ENCODE results near the gene C1orf56.

Gene C1orf56

DNA sequence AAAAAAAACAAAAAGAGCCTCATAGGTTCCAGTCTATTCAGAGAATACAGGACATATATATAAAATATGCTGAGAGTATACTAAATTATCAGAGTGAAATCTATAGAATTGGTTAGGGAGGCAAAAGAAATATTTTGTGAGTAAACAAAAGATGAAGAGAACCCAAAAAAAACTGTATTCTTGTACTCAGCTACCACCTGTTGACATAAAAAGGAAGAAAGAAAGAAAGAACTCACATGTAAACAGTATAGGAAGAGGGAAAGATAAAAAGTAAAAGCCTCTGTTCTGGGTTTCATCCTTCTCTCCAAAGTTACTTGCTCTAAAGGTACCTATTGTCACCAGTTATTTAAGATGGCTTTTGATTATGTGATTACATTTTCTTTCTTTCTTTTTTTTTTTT lies 21.1 kb upstream of the C1orf56 start:
- DNase-seq = no peak

DNA sequence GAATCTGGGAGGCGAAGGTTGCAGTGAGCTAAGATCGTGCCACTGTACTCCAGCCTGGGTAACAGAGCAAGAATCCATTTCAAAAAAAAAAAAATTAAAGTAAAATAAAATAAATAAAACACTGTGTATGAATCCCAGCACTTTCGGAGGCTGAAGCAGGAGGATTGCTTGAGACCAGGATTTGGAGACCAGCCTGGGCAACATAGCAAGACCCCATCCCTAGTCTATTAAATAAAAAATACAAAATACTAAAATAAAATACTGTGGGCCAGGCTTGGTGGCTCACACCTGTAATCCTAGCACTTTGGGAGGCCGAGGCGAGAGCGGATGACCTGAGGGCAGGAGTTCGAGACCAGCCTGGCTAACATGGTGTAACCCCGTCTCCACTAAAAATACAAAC lies 15.4 kb upstream of the C1orf56 start:
- no peak for DNase-seq

DNA sequence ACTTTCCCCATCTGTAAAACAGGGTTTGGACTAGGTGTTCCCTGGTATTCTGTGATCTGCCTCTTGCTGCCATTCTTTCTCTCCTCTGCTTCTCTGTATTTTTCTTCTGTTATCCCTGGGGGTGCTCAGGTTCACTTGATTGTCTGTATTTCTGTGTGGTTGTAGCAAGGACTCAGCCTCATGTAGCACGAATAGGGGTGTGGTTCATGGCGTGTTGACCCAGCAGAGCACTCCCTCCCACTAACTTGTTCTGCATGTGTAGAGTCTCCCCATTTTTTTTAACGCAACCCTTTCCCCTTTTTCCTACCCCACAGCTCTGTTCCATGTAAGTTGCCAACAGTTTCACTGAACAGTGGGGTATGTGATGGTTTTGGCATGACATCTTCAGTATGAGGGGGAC lies 12.4 kb upstream of the C1orf56 start:
- no peak for DNase-seq

DNA sequence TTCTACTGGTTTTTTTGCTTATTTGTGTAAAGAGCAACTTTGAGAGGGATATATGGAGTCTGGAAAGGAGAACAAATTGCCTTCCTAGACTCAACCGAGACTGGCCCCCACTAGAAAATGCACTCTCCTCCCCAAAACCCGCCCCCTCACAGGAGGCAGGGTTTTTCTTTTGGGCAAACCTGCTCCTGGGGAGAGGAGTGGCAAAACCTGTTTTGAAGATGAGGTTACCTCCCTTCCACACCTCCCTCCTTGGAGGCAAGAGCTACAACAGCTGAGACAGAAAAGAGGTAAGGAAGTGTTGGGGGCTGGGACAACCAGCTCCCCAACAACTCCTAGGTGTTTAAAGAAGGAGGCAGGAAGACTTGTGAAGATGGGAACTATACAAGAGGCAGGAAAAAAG lies 11.2 kb upstream of the C1orf56 start, which contains the start of gene BNIPL:
BNIPL (plus strand) TSS at position 231 of the 400 bp plus-strand sequence; CDS start at position 371, 140 bp downstream.
- DNase-seq = no peak

DNA sequence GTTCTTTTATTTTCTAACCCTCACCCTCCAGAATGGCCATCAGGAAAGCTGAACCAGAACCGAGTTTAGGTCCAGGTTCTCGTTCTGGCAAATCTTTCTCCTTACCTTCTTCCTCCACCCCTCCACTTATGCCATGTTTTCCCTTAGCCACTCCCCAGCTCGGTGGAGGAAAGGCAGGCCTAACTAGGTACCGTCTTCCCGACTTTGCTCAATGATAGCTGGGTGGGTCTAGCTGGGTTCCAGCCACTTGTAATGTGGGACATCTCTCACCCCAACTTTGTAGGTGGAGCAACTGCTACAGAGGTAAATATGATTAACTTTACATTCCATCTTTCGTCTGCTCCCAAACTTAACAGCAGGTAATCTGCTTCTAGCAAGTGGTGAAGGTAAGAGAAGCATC lies 10.5 kb upstream of the C1orf56 start:
- no peak for DNase-seq

DNA sequence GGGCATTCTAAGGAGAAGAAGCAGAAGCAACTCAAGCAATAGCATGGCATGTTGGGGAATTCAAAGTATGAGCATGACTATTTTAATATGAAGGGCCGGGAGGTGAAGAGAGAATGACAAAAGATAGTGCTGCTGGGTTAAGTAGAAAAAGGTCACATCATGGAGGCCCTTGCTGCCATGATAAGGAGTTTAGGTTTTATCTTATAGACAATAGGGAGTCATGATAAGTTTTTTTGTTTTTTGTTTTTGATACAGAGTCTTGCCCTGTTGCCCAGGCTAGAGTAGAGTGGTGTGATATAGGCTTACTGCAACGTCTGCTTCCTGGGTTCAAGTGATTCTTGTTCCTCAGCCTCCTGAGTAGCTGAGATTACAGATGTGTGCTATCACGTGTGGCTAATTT lies 8.0 kb upstream of the C1orf56 start:
- DNase-seq = no peak

DNA sequence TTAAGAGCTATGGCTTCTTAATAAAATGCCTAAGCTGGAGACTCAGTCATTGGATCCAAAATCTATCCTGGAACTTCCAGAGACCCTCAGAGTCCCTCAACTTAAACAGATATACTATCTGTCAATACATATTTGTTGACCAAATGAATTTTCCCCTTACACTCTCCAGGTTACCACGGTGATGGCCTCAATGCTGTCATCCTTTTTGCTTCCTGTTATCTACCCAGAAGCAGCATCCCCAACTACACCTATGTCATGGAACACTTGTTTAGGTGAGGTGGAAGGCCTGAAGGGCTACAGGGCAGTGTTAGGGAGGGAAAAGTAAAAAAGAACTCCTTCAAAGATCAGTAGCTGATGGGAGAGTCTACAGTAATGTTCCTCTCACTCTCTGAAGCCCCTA lies 4.4 kb upstream of the C1orf56 start:
- no peak for DNase-seq

DNA sequence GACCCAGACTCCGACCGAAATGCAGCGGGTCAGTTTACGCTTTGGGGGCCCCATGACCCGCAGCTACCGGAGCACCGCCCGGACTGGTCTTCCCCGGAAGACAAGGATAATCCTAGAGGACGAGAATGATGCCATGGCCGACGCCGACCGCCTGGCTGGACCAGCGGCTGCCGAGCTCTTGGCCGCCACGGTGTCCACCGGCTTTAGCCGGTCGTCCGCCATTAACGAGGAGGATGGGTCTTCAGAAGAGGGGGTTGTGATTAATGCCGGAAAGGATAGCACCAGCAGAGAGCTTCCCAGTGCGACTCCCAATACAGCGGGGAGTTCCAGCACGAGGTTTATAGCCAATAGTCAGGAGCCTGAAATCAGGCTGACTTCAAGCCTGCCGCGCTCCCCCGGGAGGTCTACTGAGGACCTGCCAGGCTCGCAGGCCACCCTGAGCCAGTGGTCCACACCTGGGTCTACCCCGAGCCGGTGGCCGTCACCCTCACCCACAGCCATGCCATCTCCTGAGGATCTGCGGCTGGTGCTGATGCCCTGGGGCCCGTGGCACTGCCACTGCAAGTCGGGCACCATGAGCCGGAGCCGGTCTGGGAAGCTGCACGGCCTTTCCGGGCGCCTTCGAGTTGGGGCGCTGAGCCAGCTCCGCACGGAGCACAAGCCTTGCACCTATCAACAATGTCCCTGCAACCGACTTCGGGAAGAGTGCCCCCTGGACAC lies 534 bp downstream of the C1orf56 start:
- DNase-seq = peak; percentile 67

DNA sequence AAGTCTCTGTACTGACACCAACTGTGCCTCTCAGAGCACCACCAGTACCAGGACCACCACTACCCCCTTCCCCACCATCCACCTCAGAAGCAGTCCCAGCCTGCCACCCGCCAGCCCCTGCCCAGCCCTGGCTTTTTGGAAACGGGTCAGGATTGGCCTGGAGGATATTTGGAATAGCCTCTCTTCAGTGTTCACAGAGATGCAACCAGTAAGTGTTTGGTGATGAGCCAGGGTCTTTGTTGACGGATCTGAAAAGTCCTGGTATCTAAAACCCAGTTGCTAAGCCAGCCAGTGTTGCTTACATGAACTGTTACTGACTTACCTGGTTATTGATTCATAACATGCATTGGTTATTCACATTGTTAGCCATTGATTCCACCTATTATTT lies 1.1 kb downstream of the C1orf56 start:
- DNase-seq = no peak

DNA sequence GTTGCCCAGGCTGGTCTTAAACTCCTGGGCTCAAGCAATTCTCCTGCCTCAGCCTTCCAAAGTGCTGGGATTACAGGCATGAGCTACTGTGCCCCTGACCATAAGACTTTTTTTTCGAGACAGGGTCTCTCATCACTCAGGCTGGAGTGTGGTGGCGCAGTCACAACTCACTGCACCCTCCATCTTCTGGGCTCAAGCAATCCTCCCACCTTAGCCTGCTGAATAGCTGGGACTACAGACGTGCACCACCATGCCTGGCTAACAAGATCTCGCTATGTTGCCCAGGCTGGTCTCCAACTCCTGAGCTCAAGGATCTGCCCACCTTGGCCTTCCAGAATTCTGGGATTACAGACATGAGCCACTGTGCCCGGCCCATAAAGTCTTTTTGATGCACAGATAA lies 1.9 kb downstream of the C1orf56 start:
- no peak for DNase-seq

DNA sequence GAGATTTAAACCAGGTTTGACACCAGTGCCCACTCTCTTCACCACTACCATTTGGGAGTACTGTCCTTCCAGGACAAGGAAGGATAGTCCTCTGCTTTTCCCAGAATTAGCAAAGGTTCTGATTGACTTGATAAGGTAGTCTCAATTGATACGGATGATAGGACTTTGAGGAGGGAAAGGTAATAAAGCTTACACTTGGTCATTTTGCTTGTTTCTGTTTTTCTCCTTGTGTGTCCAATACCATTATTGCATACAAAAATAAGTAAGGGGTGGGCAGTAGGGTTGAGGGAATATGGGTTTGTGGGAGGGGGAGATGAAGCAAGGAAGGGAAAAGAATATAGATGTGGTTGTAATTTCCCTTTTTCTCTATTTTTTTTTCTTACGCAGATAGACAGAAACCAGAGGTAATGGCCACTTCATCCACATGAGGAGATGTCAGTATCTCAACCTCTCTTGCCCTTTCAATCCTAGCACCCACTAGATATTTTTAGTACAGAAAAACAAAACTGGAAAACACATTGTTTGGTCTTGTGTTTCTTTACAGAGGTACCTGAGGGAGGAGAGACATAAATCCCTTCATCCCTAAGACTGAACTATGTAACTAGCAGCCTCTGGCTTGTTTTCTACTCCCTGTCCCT lies 2.6 kb downstream of the C1orf56 start:
- no peak for DNase-seq

DNA sequence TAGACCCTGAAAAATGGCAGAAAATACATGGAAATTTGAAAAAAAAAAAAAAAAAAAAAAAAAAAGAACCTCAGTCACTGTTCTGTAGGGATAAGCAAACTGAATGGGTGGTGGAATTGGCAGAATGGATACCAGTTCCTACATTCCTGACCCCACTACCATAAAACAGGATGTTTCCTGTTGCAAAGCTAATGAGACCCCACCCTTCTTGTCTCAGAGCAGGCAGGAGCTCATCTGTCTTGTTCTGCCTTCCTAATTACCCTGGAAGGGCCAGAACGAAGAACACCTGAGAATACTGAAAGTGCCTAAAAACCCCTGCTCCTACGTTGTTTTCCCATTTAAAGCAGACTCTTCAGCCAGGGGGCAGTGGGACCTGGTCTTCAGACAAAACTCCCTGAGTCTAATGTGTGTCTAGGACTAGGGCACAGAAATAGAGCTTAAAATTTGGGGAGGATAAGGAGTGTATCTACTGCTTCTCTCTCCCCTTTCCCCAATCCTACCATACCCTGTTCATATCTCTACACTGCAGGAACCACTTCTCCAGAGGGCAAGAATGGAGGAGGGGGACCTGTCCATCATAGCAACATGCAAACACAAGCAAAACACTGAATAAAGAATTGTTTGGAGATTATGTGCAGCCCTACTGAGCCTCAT lies 3.9 kb downstream of the C1orf56 start:
- no peak for DNase-seq

DNA sequence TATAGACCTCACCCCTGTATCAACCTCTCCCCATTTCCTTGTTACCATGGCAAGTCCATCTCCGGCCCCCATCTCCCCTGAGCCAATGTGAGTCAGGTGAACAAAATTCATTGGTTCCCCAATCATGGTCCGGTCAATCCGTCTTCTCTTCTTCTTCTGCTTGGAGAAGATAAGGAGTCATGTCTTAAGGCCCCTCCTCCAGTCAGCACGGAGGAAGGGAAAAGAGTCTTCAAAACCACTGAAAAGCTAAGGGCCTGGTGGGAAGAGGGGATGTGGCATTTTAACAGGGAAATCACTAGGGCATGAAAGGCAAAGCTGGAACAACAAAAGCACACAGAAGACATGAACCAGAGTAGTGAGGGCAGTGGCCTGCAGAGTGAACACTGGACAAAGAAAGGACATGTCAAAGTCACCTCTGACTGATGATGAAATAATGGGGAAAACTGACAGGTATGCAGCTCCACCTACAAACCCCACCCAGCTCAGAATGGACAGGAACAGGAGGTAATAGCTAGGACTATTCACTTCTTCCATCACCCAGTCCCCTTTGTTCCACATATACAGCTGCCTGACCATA lies 7.5 kb downstream of the C1orf56 start:
- no peak for DNase-seq

DNA sequence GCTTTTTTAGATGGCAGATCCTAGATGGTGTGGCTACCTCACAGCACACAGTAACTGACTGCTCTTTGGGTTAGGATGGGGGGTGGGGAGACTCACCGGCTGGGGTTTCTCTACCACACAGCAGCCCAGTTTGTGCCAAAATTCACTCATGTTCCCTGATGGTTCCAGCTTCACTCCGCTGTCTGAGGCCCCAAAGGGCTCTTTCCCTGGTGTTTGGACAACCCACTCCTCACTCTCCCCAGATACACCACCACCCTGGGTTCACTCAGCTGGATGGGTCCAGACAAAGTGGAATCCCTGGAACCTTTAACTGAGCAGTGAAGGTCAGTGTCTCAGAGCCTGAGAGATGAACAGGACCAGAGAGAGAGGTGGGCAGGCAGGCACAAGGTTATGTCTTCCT lies 8.0 kb downstream of the C1orf56 start:
- no peak for DNase-seq

DNA sequence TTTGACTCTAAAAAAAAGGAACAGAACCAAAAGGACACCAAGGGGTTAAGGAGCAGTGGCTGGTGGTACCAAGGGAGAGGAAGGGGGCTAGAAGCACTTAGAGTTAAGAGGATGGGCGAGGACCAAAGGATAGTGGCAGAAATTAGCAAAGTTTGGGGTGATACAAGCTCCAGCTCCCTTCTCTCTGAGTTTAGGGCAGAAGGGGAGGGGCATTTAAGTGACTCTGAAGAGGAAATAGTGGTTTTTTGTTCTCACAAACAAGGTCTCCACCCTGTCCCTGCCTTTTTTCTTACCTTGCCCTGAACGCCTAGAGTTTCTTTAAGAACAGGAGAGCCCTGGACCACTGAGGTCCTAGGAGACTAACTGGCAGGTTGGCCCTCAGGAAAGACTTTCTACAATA lies 8.6 kb downstream of the C1orf56 start:
- DNase-seq = no peak

DNA sequence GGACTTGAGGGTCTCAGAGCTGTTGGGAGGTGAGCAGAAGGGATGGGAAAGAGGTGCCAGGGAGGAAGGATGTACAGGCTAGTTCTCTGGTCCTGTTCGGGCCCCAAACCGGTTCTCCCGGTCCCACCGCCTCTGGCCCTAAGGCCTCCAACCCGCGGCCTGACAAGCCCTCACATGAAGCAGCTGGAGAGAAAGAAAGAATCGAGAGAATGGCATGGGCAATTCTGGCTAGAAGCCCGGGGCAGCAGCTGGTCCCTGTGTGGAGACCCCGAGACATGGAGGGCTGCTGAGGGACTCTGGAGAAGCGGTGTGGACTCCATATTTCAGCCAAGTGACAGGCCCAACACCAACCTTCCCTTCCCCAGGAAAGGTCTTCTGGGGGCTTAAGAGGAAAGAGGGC lies 11.1 kb downstream of the C1orf56 start:
- DNase-seq = no peak

DNA sequence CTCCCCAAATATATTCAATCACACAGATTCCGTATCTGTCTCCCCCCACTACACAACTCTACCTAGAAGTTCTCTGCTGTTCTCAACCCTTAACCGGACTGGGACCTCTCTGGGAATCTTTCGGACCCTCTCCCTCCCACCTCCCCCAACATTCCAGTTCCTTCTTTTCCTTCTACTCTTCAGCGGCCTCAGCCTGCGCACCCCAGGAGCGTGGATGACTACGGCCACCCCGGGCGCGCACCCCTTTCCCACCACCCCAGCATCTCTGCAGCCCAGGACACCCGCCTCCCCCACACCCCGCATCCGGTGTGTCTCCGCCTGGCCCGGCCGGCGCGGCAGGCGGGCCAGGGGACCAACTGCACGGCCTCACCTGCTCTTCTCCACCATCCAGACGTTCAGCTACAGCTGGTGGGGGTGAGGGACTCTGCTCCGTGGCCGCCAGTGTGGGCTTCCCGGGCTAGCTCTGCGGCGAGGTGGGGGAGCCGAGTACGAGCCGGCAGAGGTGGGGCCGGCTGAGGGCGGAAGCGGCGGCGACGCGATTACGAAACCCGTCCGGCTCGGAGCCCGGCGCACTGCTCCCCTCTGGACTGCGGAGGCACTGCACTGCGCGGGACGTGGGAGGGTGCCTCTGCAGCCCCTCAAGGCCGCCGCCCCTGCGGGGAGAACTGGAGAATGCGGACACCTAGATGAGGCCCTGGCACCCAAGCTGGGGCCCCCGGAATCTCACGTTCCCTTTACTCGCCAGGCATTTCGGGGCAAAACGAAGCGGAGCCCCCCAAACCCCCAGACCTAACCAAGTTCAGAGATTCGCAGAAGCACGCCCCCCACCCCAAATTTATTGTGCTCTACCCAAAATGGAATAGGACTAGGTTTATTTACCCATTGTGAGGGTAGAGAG lies 11.8 kb downstream of the C1orf56 start, which contains the start of gene CDC42SE1:
CDC42SE1 (minus strand) TSS at position 514 of the 898 bp plus-strand sequence. CDS start 3,892 bp downstream, outside the sequence.
- peak; percentile 91 for DNase-seq

DNA sequence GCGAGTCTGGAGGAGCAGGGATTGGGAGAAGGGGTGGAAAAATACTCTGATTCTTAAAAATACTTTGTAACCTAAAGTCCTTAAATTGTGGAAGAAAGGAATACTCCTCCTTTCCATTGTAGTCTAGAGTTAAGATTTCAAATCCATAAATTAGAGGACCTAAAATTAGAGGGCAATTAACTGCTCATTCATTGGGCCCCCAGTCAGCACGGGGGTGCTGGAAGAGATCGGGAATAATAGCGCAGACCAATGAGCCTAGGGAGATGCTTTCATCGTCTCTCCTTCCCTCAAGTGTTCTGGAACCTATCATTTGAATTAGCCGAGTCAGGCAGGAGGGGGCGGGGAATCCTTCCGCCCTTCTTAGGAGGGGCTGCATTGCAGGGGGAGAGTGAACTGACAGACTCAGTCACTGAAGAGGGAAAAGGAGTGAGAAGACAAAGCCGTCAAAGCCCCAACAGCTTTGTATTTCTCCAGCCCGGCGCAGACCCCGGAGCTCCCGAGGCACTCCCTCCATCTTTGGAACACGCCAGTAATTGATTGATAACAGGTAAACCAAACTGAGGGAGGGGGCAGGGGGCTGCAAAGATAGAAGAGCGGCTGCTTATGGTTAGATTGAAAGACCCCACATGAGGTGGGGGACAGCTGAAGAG lies 12.6 kb downstream of the C1orf56 start, which contains the start of gene MLLT11:
MLLT11 (plus strand) TSS at position 391 of the 650 bp plus-strand sequence. CDS start 6,828 bp downstream, outside the sequence.
- DNase-seq = peak; percentile 35

DNA sequence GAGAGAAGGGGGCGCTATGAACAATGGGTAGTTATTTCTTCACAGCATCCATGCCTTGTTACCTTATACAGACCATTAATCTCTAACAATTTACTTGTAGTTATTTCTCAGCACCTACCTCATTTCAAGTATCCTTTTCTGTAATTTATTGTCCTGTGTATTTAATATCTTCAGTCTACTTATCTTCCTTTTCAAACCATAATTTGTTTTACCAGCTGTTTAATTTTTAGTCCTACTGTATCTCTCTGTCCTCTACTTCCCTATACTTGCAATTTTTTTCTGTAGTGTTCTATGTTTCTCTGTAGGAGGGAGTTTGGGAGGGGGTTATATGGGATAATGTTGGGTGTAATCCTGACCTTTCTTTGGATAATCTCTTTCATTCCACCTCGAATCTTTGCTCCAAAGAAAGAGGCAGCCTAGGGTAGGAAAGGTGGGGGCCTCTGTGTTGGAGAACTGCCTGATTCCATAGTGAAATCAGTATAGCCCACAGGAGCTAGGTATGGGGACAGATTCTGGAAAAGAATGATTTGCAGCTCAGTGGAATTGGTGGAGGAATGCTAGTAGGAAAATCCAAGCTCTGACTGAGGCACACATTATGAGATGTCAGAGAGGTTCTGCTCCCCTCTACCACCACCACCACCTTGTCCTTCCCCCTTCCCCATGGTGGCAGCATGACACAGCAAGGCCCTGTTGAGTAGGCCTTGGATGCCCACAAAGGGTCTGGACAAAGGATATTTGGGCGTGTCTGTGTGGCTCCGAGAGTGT lies 13.3 kb downstream of the C1orf56 start:
- no peak for DNase-seq

DNA sequence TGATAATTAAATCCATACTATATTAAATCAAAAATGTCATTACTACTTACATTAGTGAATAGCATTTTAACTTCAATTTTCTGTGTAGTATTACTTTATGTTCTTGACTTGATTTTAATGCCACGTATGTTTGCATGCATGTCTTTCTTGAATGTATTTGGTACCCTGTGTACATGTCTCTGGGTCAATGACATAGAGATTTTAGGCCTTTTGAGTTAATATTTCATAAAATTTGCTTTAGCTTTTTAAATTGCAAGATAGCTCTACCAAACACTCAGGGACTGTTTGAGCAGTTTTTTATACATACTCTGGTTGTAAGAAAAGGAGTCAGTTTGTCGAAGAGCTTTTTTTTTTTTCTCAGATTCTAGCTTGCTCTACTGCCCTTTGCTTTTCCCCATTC lies 14.2 kb downstream of the C1orf56 start:
- no peak for DNase-seq

DNA sequence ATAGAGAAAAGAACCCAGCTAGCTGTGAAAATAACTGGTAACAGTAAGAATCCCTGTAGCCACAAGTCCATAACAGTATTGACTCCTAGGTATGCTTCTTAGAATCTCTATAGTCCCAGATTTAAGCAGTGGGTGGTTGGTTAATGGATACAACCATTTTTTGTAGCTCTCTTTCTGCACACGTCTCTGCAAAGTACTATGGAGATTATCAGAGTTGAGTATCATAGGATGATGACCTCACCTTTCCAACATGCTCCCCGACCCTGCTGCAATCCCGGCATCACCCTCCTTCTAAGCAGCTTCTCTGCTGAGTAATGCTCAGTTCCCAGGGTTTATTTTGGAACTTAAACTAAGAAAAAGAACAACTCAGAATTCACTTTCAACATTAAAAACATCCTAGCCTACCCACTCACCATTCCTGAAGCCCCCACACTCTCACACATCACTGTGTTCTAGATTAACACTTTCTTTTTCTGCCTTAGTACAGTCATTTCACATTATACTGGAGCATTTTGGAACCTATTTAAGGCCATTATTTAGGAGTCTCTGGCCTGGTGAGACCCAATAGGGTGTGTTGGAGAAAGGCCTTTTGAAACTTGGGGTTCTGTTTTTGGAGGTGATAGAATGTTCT lies 15.3 kb downstream of the C1orf56 start:
- DNase-seq = no peak
